Measurements from ENCODE around the gene CWC27. TPM values are rescaled to one million over a fixed set of nuclear protein-coding genes. Genes with fewer than 3 reads are reported as not detected.

Gene CWC27
- total and polyA plus RNA-seq, 2 of the 13 experiments (the other 11 are each of a cell fraction or from before 2014, with no cell fraction given): 21.1 to 25.7 TPM

- TF ChIP-seq BATF2 (CRISPR knock-in tag; IDR thresholded peaks at IDR 0.05) (no peak), ZNF772 (CRISPR knock-in tag; IDR thresholded peaks at IDR 0.05) (0 out of 2 replicates have a peak, but pooled peaks have one; percentile 63), ZNF770 (CRISPR knock-in tag; IDR thresholded peaks at IDR 0.05) (0 out of 2 replicates have a peak, but pooled peaks have one; percentile 32), HMG20B (CRISPR knock-in tag; conservative IDR thresholded peaks at IDR 0.05) (no peak), ZNF792 (CRISPR knock-in tag; IDR thresholded peaks at IDR 0.05) (no peak), GTF3A (CRISPR knock-in tag; conservative IDR thresholded peaks at IDR 0.05) (no peak), ZNF670 (CRISPR knock-in tag; IDR thresholded peaks at IDR 0.05; ENCODE audit: borderline replicate concordance) (no peak), MAFF (IDR thresholded peaks at IDR 0.05; ENCODE audit: low read depth, low read length) (peak; percentile 73), POGZ (CRISPR knock-in tag; IDR thresholded peaks at IDR 0.05) (peak; percentile 41; the same call in 1 of the 2 replicates), EHMT2 (IDR thresholded peaks at IDR 0.05; ENCODE audit: borderline replicate concordance, low read depth, low read length) (no peak), ZNF282 (IDR thresholded peaks at IDR 0.05; ENCODE audit: partially characterized antibody) (no peak), TSC22D2 (CRISPR knock-in tag; IDR thresholded peaks at IDR 0.05; ENCODE audit: borderline replicate concordance) (no peak), BORCS8-MEF2B (CRISPR knock-in tag; IDR thresholded peaks at IDR 0.05) (no peak), AHR (CRISPR knock-in tag; IDR thresholded peaks at IDR 0.05) (no peak), PHF20 (CRISPR knock-in tag; IDR thresholded peaks at IDR 0.05) (peak; percentile 54; the same call in 1 of the 2 replicates), ISX (CRISPR knock-in tag; conservative IDR thresholded peaks at IDR 0.05) (no peak), ZBTB8A (CRISPR knock-in tag; IDR thresholded peaks at IDR 0.05; ENCODE audit: borderline replicate concordance, low read depth) (no peak), ZNF784 (CRISPR knock-in tag; IDR thresholded peaks at IDR 0.05; ENCODE audit: borderline replicate concordance) (no peak), KLF13 (CRISPR knock-in tag; IDR thresholded peaks at IDR 0.05) (no peak), SNAPC4 (CRISPR knock-in tag; IDR thresholded peaks at IDR 0.05) (no peak), ZNF530 (CRISPR knock-in tag; IDR thresholded peaks at IDR 0.05; ENCODE audit: low read depth) (no peak)
Observed at GRCh38 chr5:65035211-65036206, 266.8 kb downstream of the CWC27 start (continued).
